ENCODE measurements around the gene VCPKMT.
A peak's percentile ranks its signal among the peaks of the same experiment; 100 is the strongest.

DNA sequence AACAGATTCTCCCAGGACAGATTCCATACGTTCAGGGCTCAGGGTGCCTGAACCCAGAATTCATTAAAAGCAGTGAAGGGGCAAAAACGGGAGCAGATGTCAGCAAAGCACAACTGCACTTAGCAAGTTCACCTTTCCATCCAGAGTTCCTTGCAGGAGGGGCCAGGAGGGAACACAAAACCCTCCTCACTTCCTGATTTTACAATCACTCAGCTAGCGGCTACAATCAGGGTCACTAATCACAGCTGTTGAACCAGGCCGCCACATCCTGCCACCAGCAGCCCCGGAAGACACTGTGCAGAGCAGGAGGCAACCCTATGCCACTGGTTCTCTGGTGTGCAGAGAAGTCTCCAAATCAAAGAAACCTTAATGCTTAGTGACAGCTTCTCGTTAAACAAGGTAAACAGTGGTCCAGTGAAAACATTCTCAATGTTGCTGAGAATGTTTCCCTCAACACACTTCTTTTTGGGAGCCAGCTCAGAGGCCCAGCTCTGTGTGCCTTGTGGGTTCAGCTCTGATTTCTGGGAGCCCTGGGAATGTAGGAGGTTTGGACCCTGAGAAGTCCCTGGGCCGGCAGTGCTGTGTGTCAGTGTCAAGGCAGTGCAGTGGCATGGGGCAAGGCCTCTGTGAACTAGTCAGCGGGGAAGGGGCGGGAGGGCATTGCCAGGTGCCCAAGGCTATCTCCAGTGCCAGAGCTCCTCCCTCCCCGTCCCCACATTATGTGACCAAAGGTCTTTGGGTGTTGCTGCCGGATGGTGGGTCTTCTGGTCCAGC lies 54.5 kb downstream of the VCPKMT start:
- TF ChIP-seq POLR2A (IDR thresholded peaks at IDR 0.05; ENCODE audit: low read depth, low read length) (peak; percentile 90), TAF1 (IDR thresholded peaks at IDR 0.05; ENCODE audit: borderline replicate concordance, low read depth, low read length) (peak; percentile 97)

Measured in GM12892 (cell line).